AG04449 (cell line): ENCODE data around the gene PHLPP2.
A peak's percentile ranks its signal among the peaks of the same experiment; 100 is the strongest.
"Not testable (repeated sequence)": the region's sequence is repeated elsewhere in the genome, so short reads cannot be mapped to it uniquely, and the experiment has no call there.

Source experiments
- CTCF ChIA-PET: fragments of 350-600 bp; formaldehyde crosslinking; extraction: SDS; loops from one replicate; lab custom pipeline; 2021; ENCODE audit warnings: antibody characterized with exemption; lab: Yijun Ruan, JAX
- POLR2A ChIA-PET: fragments of 400-600, 350-600 bp; formaldehyde crosslinking; extraction: SDS; loops from one replicate; lab custom pipeline; 2020; ENCODE audit warnings: antibody characterized with exemption, inconsistent platforms; lab: Yijun Ruan, JAX
- DNase-seq: peaks from one replicate; pipeline ENCODE4 v3.0.0-alpha.2; 2010; ENCODE audit warnings: low read depth, low spot score
- H3K4me3 ChIP-seq: 2 replicates; pipeline ENCODE4 v1.5.1; 2011; ENCODE audit warnings: low read depth, mild to moderate bottlenecking, control low read depth, low read length
- CTCF ChIP-seq: IDR thresholded peaks from one replicate; pipeline ENCODE4 v1.5.1; 2011; ENCODE audit warnings: mild to moderate bottlenecking, moderate library complexity, low read length, control low read depth, inconsistent platforms; ENCODE audit not compliant: insufficient read depth; ENCODE audit errors: missing control alignments

Gene PHLPP2

GRCh38 chr16:71610936-71611871 lies 113.3 kb downstream of the PHLPP2 start:
- peak; percentile 93 for TF ChIP-seq CTCF
- ChIA-PET POLR2A (interaction anchor here (0.7 kb wide), 1 partner anchor 26 kb away, joined by 3 read pairs; no protein-coding TSS in a partner anchor), CTCF (interaction anchor here (0.8 to 3.4 kb wide), 42 partner anchors 9 to 205 kb away, joined by 3 to 43 read pairs (median 5); partner anchors contain the start of gene TAT)
- DNase-seq: no peak
- H3K4me3 ChIP-seq: no peak overlapping the region

GRCh38 chr16:71610447-71610846 lies 114.1 kb downstream of the PHLPP2 start:
- H3K4me3 ChIP-seq: no peak overlapping the region
- TF ChIP-seq CTCF: no peak
- POLR2A ChIA-PET: no interaction called here
- DNase-seq: no peak
- CTCF ChIA-PET: interaction anchor here (0.8 to 3.4 kb wide), 40 partner anchors 8 to 204 kb away, joined by 3 to 43 read pairs (median 5); partner anchors contain the start of gene TAT

GRCh38 chr16:71609066-71609465 lies 115.4 kb downstream of the PHLPP2 start:
- no peak overlapping the region for H3K4me3 ChIP-seq
- ChIA-PET CTCF (interaction anchor here (0.7 to 3.4 kb wide), 2 partner anchors 13 to 850 kb away, joined by 3 to 43 read pairs; no protein-coding TSS in a partner anchor), POLR2A (no interaction called here)
- TF ChIP-seq CTCF: no peak
- DNase-seq: no peak

- DNase-seq: no peak
- no peak for TF ChIP-seq CTCF
- H3K4me3 ChIP-seq: no peak overlapping the region
- CTCF ChIA-PET: interaction anchor here (5.1 kb wide), 1 partner anchor 10 kb away, joined by 28 read pairs; no protein-coding TSS in a partner anchor
- POLR2A ChIA-PET: no interaction called here
These were observed 123.7 kb downstream of the PHLPP2 start for GRCh38 chr16:71600822-71601221.

GRCh38 chr16:71598426-71598825 lies 126.1 kb downstream of the PHLPP2 start:
- CTCF ChIA-PET: interaction anchor here (5.1 kb wide), 1 partner anchor 13 kb away, joined by 28 read pairs; no protein-coding TSS in a partner anchor
- H3K4me3 ChIP-seq, DNase-seq, POLR2A ChIA-PET: not testable (repeated sequence)

GRCh38 chr16:71595340-71595826 lies 129.1 kb downstream of the PHLPP2 start:
- POLR2A ChIA-PET, DNase-seq, H3K4me3 ChIP-seq: not testable (repeated sequence)
- CTCF ChIA-PET: interaction anchor here (1.6 kb wide), 1 partner anchor 15 kb away, joined by 7 read pairs; no protein-coding TSS in a partner anchor
